ENCODE data around the gene WDFY2.
"Not testable (repeated sequence)": the region's sequence is repeated elsewhere in the genome, so short reads cannot be mapped to it uniquely, and the experiment has no call there.

DNA sequence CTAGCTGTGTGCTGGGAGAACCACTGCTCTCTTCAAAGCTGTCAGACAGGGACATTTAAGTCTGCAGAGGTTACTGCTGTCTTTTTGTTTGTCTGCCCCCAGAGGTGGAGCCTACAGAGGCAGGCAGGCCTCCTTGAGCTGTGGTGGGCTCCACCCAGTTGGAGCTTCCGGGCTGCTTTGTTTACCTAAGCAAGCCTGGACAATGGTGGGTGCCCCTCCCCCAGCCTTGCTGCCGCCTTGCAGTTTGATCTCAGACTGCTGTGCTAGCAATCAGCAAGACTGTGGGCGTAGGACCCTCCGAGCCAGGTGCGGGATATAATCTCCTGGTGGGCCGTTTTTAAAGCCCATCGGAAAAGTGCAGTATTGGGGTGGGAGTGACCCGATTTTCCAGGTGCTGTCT lies 111.4 kb downstream of the WDFY2 start:
- TF ChIP-seq, protein P1, sequence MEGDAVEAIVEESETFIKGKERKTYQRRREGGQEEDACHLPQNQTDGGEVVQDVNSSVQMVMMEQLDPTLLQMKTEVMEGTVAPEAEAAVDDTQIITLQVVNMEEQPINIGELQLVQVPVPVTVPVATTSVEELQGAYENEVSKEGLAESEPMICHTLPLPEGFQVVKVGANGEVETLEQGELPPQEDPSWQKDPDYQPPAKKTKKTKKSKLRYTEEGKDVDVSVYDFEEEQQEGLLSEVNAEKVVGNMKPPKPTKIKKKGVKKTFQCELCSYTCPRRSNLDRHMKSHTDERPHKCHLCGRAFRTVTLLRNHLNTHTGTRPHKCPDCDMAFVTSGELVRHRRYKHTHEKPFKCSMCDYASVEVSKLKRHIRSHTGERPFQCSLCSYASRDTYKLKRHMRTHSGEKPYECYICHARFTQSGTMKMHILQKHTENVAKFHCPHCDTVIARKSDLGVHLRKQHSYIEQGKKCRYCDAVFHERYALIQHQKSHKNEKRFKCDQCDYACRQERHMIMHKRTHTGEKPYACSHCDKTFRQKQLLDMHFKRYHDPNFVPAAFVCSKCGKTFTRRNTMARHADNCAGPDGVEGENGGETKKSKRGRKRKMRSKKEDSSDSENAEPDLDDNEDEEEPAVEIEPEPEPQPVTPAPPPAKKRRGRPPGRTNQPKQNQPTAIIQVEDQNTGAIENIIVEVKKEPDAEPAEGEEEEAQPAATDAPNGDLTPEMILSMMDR (IDR thresholded peaks at IDR 0.05), result not testable (repeated sequence)
- TF ChIP-seq POLR2A, EP300, POLR2AphosphoS5 (IDR thresholded peaks at IDR 0.05): not testable (repeated sequence)

Measured in upper lobe of left lung (tissue), 4 donors.